Measurements from ENCODE around the gene SPRY2.
"Not testable (repeated sequence)": the region's sequence is repeated elsewhere in the genome, so short reads cannot be mapped to it uniquely, and the experiment has no call there.

SPRY2 gene

GRCh38 chr13:80344032-80344431 is 3.1 kb upstream of the SPRY2 start:
- not testable (repeated sequence) for H3K14ac ChIP-seq (ENCODE audit: low read length in 2 of 2); H4K8ac ChIP-seq (ENCODE audit: low read length); H3K27me3 ChIP-seq (ENCODE audit: control insufficient read depth in 1 of 2, insufficient read depth in 1 of 2, low read length in 2 of 2); H2BK5ac ChIP-seq (ENCODE audit: low read depth, low read length, poor library complexity, severe bottlenecking); H2BK120ac ChIP-seq (ENCODE audit: low read depth, low read length); H3K4me1 ChIP-seq (ENCODE audit: control insufficient read depth, insufficient read depth, low read depth, low read length); H2AK5ac ChIP-seq (ENCODE audit: low read length, severe bottlenecking); H2BK12ac ChIP-seq (ENCODE audit: low read length in 2 of 2); H3K4ac ChIP-seq (ENCODE audit: low read depth in 1 of 2, low read length in 2 of 2); H3K9me3 ChIP-seq (ENCODE audit: control insufficient read depth, low read length); H3K18ac ChIP-seq (ENCODE audit: low read depth in 1 of 2, low read length in 2 of 2); H2BK15ac ChIP-seq (ENCODE audit: low read depth, poor library complexity, severe bottlenecking); H3K4me3 ChIP-seq (ENCODE audit: insufficient read depth in 1 of 2, low read depth in 1 of 2, low read length in 2 of 2); H4K91ac ChIP-seq (ENCODE audit: low read length); DNase-seq; H3K23ac ChIP-seq (ENCODE audit: low read length in 2 of 2); H3K36me3 ChIP-seq (ENCODE audit: control insufficient read depth in 1 of 2, insufficient read depth in 2 of 2, low read depth in 1 of 2, low read length in 2 of 2); H2AFZ ChIP-seq (ENCODE audit: low read depth, low read length); H3K4me2 ChIP-seq (ENCODE audit: low read length, poor library complexity, severe bottlenecking); H3K79me1 ChIP-seq (replicated peaks; ENCODE audit: low read length, poor library complexity, severe bottlenecking); H3K27ac ChIP-seq (ENCODE audit: low read length, poor library complexity, severe bottlenecking)
- 95% methylated on average over 9 of the region's 11 CpGs for WGBS
- H3K9ac ChIP-seq (ENCODE audit: low read length): peak overlapping the region; percentile 98

GRCh38 chr13:80342471-80343371 is 1.8 kb upstream of the SPRY2 start:
- H3K36me3 ChIP-seq (ENCODE audit: control insufficient read depth in 1 of 2, insufficient read depth in 2 of 2, low read depth in 1 of 2, low read length in 2 of 2): peaks cover 0 to 1% of the 10 kb centered on the region in 2 experiments
- H3K9me3 ChIP-seq (ENCODE audit: control insufficient read depth, low read length): no peaks in the 10 kb centered on the region
- peak overlapping the region; percentile 91 for H4K8ac ChIP-seq (ENCODE audit: low read length)
- H3K18ac ChIP-seq (ENCODE audit: low read depth in 1 of 2, low read length in 2 of 2): peak overlapping the region; percentile 78 to 91
- 7% methylated on average over 55 of the region's 61 CpGs for WGBS
- peak overlapping the region; percentile 85 for H3K4me2 ChIP-seq (ENCODE audit: low read length, poor library complexity, severe bottlenecking)
- peak; percentile 79 for DNase-seq
- peak overlapping the region; percentile 80 for H3K27ac ChIP-seq (ENCODE audit: low read length, poor library complexity, severe bottlenecking)
- no peaks in the 10 kb centered on the region for H3K27me3 ChIP-seq (ENCODE audit: control insufficient read depth in 1 of 2, insufficient read depth in 1 of 2, low read length in 2 of 2)
- H3K23ac ChIP-seq (ENCODE audit: low read length in 2 of 2): peak overlapping the region in 1 of 2 experiments; percentile 5
- H3K4me3 ChIP-seq (ENCODE audit: insufficient read depth in 1 of 2, low read depth in 1 of 2, low read length in 2 of 2): peak overlapping the region; percentile 53 to 86
- H3K14ac ChIP-seq (ENCODE audit: low read length in 2 of 2): peak overlapping the region in 1 of 2 experiments; percentile 77
- no peak overlapping the region for H2BK15ac ChIP-seq (ENCODE audit: low read depth, poor library complexity, severe bottlenecking)
- peak overlapping the region; percentile 49 for H2BK5ac ChIP-seq (ENCODE audit: low read depth, low read length, poor library complexity, severe bottlenecking)
- no peaks in the 10 kb centered on the region for H3K79me1 ChIP-seq (replicated peaks; ENCODE audit: low read length, poor library complexity, severe bottlenecking)
- peak overlapping the region; percentile 98 for H3K9ac ChIP-seq (ENCODE audit: low read length)
- peak overlapping the region; percentile 71 to 96 for H3K4ac ChIP-seq (ENCODE audit: low read depth in 1 of 2, low read length in 2 of 2)
- H2BK120ac ChIP-seq (ENCODE audit: low read depth, low read length): no peak overlapping the region
- peak overlapping the region; percentile 18 for H4K91ac ChIP-seq (ENCODE audit: low read length)
- peaks cover 2% of the 10 kb centered on the region for H3K4me1 ChIP-seq (ENCODE audit: control insufficient read depth, insufficient read depth, low read depth, low read length)
- H2AK5ac ChIP-seq (ENCODE audit: low read length, severe bottlenecking): no peak overlapping the region
- H2AFZ ChIP-seq (ENCODE audit: low read depth, low read length): peak overlapping the region; percentile 56
- peak overlapping the region; percentile 91 to 95 for H2BK12ac ChIP-seq (ENCODE audit: low read length in 2 of 2)

- peaks cover 7 to 10% of the 10 kb centered on the region in 2 experiments for H3K36me3 ChIP-seq (ENCODE audit: control insufficient read depth in 1 of 2, insufficient read depth in 2 of 2, low read depth in 1 of 2, low read length in 2 of 2)
- H3K14ac ChIP-seq (ENCODE audit: low read length in 2 of 2): no peak overlapping the region
- peak overlapping the region; percentile 98 for H3K27ac ChIP-seq (ENCODE audit: low read length, poor library complexity, severe bottlenecking)
- no peaks in the 10 kb centered on the region for H3K79me1 ChIP-seq (replicated peaks; ENCODE audit: low read length, poor library complexity, severe bottlenecking)
- no peak overlapping the region for H3K23ac ChIP-seq (ENCODE audit: low read length in 2 of 2)
- H3K4me2 ChIP-seq (ENCODE audit: low read length, poor library complexity, severe bottlenecking): peak overlapping the region; percentile 85
- H2AFZ ChIP-seq (ENCODE audit: low read depth, low read length): no peak overlapping the region
- H3K4me1 ChIP-seq (ENCODE audit: control insufficient read depth, insufficient read depth, low read depth, low read length): peaks cover 9% of the 10 kb centered on the region
- H3K18ac ChIP-seq (ENCODE audit: low read depth in 1 of 2, low read length in 2 of 2): peak overlapping the region; percentile 55 to 73
- no peak overlapping the region for H2AK5ac ChIP-seq (ENCODE audit: low read length, severe bottlenecking)
- no peak overlapping the region for H2BK120ac ChIP-seq (ENCODE audit: low read depth, low read length)
- H3K27me3 ChIP-seq (ENCODE audit: control insufficient read depth in 1 of 2, insufficient read depth in 1 of 2, low read length in 2 of 2): no peaks in the 10 kb centered on the region
- H4K91ac ChIP-seq (ENCODE audit: low read length): no peak overlapping the region
- H3K9me3 ChIP-seq (ENCODE audit: control insufficient read depth, low read length): no peaks in the 10 kb centered on the region
- H2BK12ac ChIP-seq (ENCODE audit: low read length in 2 of 2): no peak overlapping the region
- H3K4me3 ChIP-seq (ENCODE audit: insufficient read depth in 1 of 2, low read depth in 1 of 2, low read length in 2 of 2): peak overlapping the region; percentile 39 to 86
- peak overlapping the region in 1 of 2 experiments; percentile 41 for H3K4ac ChIP-seq (ENCODE audit: low read depth in 1 of 2, low read length in 2 of 2)
- H4K8ac ChIP-seq (ENCODE audit: low read length): peak overlapping the region; percentile 50
- peak; percentile 64 for DNase-seq
- no peak overlapping the region for H2BK15ac ChIP-seq (ENCODE audit: low read depth, poor library complexity, severe bottlenecking)
- H2BK5ac ChIP-seq (ENCODE audit: low read depth, low read length, poor library complexity, severe bottlenecking): peak overlapping the region; percentile 91
- WGBS: 0% methylated on average over 3 of the region's 16 CpGs
- H3K9ac ChIP-seq (ENCODE audit: low read length): peak overlapping the region; percentile 98
Observed at GRCh38 chr13:80341756-80342370, 937 bp upstream of the SPRY2 start.

DNA sequence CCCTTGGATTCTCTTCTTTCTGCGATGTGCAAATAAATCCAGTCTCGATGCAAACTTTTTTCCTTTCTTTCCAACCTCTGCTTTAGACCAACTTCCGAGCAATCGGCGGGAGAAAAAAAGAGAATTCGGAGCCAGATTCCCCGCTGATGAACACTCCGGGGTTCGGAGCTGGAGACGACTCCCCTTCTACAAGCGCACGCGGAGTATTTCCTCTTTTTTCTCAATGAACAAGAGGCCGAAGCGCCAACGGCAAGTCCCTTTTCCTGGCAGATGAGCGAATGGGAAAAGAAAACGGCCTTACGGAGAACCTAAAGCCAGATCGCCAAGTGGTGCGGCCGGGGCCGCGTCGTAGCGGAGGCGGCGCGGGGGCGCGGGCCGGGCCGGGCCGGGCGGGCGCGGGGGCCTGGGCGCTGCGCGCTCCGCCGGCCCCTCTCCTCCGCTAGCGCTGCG is 250 bp downstream of the SPRY2 start:
- Histone ChIP-seq H3K14ac (ENCODE audit: low read length in 2 of 2) (peak overlapping the region in 1 of 2 experiments; percentile 99), H2BK5ac (ENCODE audit: low read depth, low read length, poor library complexity, severe bottlenecking) (peak overlapping the region; percentile 91), H3K79me1 (replicated peaks; ENCODE audit: low read length, poor library complexity, severe bottlenecking) (no peaks in the 10 kb centered on the region), H3K36me3 (ENCODE audit: control insufficient read depth in 1 of 2, insufficient read depth in 2 of 2, low read depth in 1 of 2, low read length in 2 of 2) (peaks cover 10 to 22% of the 10 kb centered on the region in 2 experiments), H3K27me3 (ENCODE audit: control insufficient read depth in 1 of 2, insufficient read depth in 1 of 2, low read length in 2 of 2) (no peaks in the 10 kb centered on the region), H3K9me3 (ENCODE audit: control insufficient read depth, low read length) (no peaks in the 10 kb centered on the region), H2AK5ac (ENCODE audit: low read length, severe bottlenecking) (peak overlapping the region; percentile 20), H3K23ac (ENCODE audit: low read length in 2 of 2) (peak overlapping the region in 1 of 2 experiments; percentile 97), H3K27ac (ENCODE audit: low read length, poor library complexity, severe bottlenecking) (peak overlapping the region; percentile 99), H2BK12ac (ENCODE audit: low read length in 2 of 2) (peak overlapping the region in 1 of 2 experiments; percentile 89), H3K4me3 (ENCODE audit: insufficient read depth in 1 of 2, low read depth in 1 of 2, low read length in 2 of 2) (peak overlapping the region; percentile 89 to 98), H4K8ac (ENCODE audit: low read length) (peak overlapping the region; percentile 56), H4K91ac (ENCODE audit: low read length) (peak overlapping the region; percentile 82), H3K18ac (ENCODE audit: low read depth in 1 of 2, low read length in 2 of 2) (peak overlapping the region; percentile 98 to 99), H2BK120ac (ENCODE audit: low read depth, low read length) (peak overlapping the region; percentile 8), H3K4ac (ENCODE audit: low read depth in 1 of 2, low read length in 2 of 2) (peak overlapping the region; percentile 88 to 99), H3K4me2 (ENCODE audit: low read length, poor library complexity, severe bottlenecking) (peak overlapping the region; percentile 28), H2AFZ (ENCODE audit: low read depth, low read length) (no peak overlapping the region), H3K9ac (ENCODE audit: low read length) (peak overlapping the region; percentile 98), H3K4me1 (ENCODE audit: control insufficient read depth, insufficient read depth, low read depth, low read length) (peaks cover 9% of the 10 kb centered on the region), H2BK15ac (ENCODE audit: low read depth, poor library complexity, severe bottlenecking) (peak overlapping the region; percentile 33)
- DNase-seq: peak; percentile 78
- under 1% methylated on average over 26 of the region's 45 CpGs for WGBS

All from mesenchymal stem cell (in vitro differentiated cells and primary cell).